Dedifferentiated amniotic fluid mesenchymal stem cell (primary cell): ENCODE data around the gene UCP1.

Source experiments
- DNase-seq: peaks from one replicate; pipeline ENCODE4 v3.0.0-alpha.2; 2016; ENCODE audit errors: extremely low spot score

The UCP1 gene

GRCh38 chr4:140568507-140569306 lies at the start of gene UCP1:
UCP1 (minus strand) TSS chr4:140568961; CDS start chr4:140568729, 232 bp downstream.
- DNase-seq: no peak

GRCh38 chr4:140617499-140618248 lies 48.9 kb upstream of the UCP1 start:
- DNase-seq: no peak

GRCh38 chr4:140615451-140615850 lies 46.7 kb upstream of the UCP1 start:
- no peak for DNase-seq

- DNase-seq: no peak
Measured at GRCh38 chr4:140612357-140612756, 43.6 kb upstream of the UCP1 start.

GRCh38 chr4:140611854-140612253 lies 43.1 kb upstream of the UCP1 start:
- DNase-seq: no peak

- DNase-seq: peak; percentile 69
Measured at GRCh38 chr4:140609548-140610425, 41.0 kb upstream of the UCP1 start.

GRCh38 chr4:140607852-140608251 lies 39.1 kb upstream of the UCP1 start:
- no peak for DNase-seq

GRCh38 chr4:140604544-140604943 lies 35.8 kb upstream of the UCP1 start:
- DNase-seq: no peak

- no peak for DNase-seq
Measured at GRCh38 chr4:140603286-140603685, 34.5 kb upstream of the UCP1 start.

GRCh38 chr4:140602714-140603113 lies 34.0 kb upstream of the UCP1 start:
- DNase-seq: no peak

GRCh38 chr4:140600408-140600807 lies 31.6 kb upstream of the UCP1 start:
- DNase-seq: no peak

- no peak for DNase-seq
Measured at GRCh38 chr4:140595065-140595464, 26.3 kb upstream of the UCP1 start.

- no peak for DNase-seq
Measured at GRCh38 chr4:140584439-140584838, 15.7 kb upstream of the UCP1 start.

GRCh38 chr4:140581078-140581477 lies 12.3 kb upstream of the UCP1 start:
- DNase-seq: no peak

- no peak for DNase-seq
Measured at GRCh38 chr4:140579278-140579677, 10.5 kb upstream of the UCP1 start.

GRCh38 chr4:140575489-140575888 lies 6.7 kb upstream of the UCP1 start:
- DNase-seq: no peak

GRCh38 chr4:140571620-140572019 lies 2.9 kb upstream of the UCP1 start:
- DNase-seq: no peak

- DNase-seq: no peak
Measured at GRCh38 chr4:140569307-140569638, 512 bp upstream of the UCP1 start.

GRCh38 chr4:140559696-140560095 lies 9.1 kb downstream of the UCP1 start:
- DNase-seq: no peak

- no peak for DNase-seq
Measured at GRCh38 chr4:140557831-140558435, 10.8 kb downstream of the UCP1 start.

- no peak for DNase-seq
Measured at GRCh38 chr4:140556372-140557085, 12.2 kb downstream of the UCP1 start.
